GM19043 (cell line): ENCODE results near the gene CRTAP.
"Not testable (repeated sequence)": the region's sequence is repeated elsewhere in the genome, so short reads cannot be mapped to it uniquely, and the experiment has no call there.

Experiments used
- ATAC-seq: cut with Tn5 transposase; IDR thresholded peaks from one replicate; pipeline ENCODE4 v1.9.1; 2021; ENCODE audit warnings: low read depth; ENCODE audit not compliant: unreplicated experiment

The CRTAP gene

DNA sequence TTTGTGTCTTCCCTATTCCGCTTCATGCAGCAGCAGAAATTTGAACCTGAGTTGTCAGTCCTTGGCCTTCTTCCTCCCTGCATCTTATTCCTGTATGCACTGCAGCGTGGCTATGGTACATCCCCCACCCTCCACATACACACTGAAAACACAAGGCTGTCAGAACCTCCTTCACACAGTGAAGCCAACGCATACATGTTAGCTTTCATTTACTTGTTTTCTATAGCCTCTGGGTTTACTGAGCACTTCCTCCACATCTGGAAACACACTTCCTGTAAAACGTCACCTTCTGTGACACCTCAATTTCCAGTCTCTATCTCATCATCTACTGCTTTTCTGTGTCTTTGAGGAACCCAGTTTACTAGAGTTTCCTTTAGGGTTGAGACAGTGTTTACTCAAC lies 57.8 kb downstream of the CRTAP start:
- no peak for ATAC-seq

DNA sequence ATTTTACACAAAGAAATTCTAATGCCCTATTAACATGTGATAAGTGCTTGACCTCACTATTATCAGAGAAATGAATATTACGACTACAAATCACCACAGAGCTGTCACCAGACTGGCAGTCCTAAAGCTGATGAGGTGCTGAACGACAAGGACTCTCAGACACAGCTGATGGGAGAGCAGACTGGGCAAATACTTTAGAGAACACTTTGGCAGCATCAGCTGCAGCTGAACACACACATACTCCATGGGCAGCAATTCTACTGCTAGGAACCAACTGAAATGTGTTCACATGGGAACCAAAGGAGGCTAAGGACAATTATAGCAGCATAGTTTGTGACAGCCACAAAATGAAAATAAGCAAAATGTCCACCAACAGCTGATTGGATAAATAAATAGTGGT lies 59.3 kb downstream of the CRTAP start:
- ATAC-seq = no peak

- no peak for ATAC-seq
Measured at GRCh38 chr3:33173672-33174071, 59.9 kb downstream of the CRTAP start.

DNA sequence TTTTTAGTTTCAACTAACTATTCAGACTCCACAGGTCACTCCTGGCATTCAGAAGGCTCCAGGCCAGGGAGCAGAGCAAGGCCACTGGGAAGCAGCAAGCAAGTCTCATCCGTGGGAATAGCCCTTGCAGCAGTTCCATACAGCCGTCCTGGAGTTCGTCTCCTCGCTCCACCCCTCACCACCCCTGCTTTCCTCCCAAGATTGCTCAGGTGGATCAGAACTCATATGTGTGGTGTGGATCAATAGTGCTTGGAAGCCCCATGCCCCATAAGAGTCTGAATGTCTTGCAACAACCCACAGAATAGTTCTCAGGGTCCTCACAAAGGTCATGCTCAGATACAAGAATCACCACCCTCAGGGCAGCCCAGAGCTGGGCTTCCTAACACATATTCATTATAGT lies 60.3 kb downstream of the CRTAP start:
- ATAC-seq = no peak

DNA sequence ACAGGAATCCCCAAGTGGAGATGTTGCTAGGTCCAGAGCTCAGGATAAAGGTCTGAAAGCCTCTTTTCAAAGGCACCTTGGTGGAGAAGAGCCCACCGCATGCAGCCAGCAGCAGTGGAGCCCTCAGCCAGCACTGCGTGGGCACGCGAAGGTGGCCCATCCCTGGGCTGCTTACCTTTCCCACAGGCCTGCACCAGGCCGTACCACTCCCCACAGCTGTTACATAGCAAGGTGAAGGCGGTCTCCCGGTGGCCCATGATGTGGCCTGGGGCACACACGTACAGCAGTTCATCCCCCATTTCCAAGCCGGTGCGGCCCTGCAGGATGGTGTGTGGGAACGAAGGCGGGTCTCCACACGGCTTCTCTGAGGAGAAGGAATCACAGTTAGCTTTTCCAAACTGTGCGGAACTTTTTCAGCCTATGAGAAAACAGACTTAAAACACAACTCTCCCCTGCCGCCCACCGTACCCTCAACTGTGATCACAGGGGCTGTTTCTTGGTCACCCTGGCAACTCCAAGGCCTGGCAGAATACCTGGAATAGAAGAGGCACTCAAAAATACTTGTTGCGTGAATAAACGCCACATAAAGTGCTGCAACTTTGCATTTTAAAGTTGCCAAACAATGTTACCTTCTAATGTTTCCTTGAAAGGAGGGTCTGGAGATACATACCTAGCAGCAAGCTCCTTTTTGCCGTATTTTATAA lies 61.0 kb downstream of the CRTAP start:
- ATAC-seq = no peak

GRCh38 chr3:33179132-33179531 lies 65.3 kb downstream of the CRTAP start:
- ATAC-seq = no peak

GRCh38 chr3:33181229-33181628 lies 67.4 kb downstream of the CRTAP start:
- no peak for ATAC-seq

GRCh38 chr3:33181641-33182040 lies 67.8 kb downstream of the CRTAP start:
- not testable (repeated sequence) for ATAC-seq

GRCh38 chr3:33184863-33185262 lies 71.0 kb downstream of the CRTAP start:
- ATAC-seq = no peak

DNA sequence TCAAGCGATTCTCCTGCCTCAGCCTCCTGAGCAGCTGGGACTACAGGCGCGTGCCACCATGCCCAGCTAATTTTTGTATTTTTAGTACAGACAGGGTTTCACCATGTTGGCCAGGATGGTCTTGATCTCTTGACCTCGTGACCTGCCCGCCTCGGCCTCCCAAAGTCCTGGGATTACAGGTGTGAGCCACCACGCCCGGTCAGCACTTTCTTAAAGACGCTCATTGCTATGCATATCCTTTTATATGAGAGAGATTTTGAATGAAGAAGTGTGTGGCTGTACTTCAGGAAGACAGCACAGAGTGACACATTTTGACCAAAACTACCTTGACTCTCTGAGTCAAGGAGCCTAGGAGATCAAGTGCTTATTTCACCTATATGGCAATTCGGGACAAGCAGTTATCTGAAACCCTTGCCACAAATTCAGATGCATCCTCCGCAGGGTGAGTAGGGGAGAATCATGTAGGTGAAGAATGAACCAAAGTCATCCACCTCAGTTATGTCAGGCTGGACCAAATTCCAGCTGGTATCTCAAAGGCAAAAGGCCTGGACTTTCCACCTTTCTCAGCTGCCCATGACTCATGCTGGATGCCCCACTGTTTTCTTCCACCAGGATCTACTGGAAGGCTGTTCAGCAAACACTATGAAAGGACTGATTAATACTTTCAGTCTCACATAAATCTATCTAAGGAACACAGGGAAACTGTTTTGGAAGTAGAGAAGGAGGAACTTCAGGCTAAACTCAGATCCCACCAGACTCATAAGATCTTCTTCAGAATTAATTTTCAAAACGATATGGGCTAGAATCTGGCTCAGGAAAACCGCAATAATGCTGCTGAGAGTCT lies 72.9 kb downstream of the CRTAP start:
- no peak for ATAC-seq

DNA sequence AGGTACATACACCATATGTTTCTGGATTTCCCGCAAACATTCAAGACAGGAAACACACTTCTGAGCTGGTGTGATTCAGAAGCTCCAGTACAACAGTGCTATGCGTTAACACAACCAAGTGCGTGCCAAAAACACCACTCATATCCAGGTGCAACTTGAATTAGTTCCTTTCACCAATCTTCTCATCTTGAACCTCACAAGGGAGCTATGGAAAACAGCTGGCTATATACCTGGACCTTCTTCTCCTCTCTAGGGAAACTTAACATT lies 73.5 kb downstream of the CRTAP start:
- ATAC-seq = no peak

DNA sequence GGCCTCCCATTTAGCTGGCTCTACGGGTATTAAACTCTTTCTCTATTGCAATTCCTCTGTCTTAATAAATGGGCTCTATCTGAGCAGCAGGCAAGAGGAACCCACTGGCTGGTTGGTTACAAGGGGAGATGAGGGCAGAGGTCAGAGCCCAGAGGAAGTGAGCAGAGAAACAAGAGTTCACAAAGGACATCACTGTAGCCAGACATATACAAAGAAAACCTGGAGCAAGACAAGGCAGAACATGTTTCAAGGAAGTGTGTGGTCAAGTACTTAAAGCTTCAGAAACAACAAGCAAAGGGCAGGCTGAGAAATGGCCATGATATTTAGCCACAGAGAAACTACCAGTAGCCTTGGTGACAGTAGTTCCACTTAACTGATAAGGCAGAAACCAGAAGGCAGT lies 80.5 kb downstream of the CRTAP start:
- ATAC-seq = no peak

DNA sequence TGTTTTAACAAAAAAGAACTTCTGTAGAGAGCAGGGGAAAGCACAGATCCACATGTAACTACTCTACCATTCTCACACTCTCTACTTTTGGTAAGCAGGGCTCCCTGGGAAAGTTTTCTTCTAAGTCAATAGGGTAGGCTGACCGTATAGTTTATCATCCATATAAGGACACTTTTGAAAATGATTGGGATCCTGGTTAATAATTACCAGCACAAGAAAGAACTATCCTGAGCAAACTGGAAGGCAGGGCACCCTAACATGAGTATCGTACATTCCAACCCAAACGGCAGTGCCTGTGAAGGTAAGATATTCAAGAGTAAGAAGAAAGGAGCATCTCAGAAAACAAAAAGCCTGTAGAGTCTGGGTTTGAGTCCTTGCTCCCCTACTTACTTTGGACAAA lies 82.7 kb downstream of the CRTAP start:
- ATAC-seq = no peak
